ENCODE results near the gene GRIN2A. TPM values are rescaled to one million over a fixed set of nuclear protein-coding genes. Genes with fewer than 3 reads are reported as not detected.

Gene GRIN2A
- total and polyA plus RNA-seq, 3 donors from 2014 or later = 7.0 to 20.3 (median 10.4) TPM

GRCh38 chr16:10178080-10178479, 4.1 kb downstream of the GRIN2A start:
- no peak for DNase-seq
- Histone ChIP-seq H3K4me3 (no peak overlapping the region), H3K27ac (no peak overlapping the region), H3K4me1 (peaks cover 4% of the 10 kb centered on the region), H3K9me3 (no peaks in the 10 kb centered on the region), H3K36me3 (ENCODE audit: low read depth, missing control alignments) (no peaks in the 10 kb centered on the region), H3K27me3 (no peaks in the 10 kb centered on the region)
- intact Hi-C loops (cut with DNase I; ENCODE audit: low total_unique reads) = no loop called here
- 92 to 97% methylated on average over 2 of the region's 2 CpGs for WGBS, 2 donors
- no peak for TF ChIP-seq POLR2A (IDR thresholded peaks at IDR 0.05)
- TF ChIP-seq, protein P1, sequence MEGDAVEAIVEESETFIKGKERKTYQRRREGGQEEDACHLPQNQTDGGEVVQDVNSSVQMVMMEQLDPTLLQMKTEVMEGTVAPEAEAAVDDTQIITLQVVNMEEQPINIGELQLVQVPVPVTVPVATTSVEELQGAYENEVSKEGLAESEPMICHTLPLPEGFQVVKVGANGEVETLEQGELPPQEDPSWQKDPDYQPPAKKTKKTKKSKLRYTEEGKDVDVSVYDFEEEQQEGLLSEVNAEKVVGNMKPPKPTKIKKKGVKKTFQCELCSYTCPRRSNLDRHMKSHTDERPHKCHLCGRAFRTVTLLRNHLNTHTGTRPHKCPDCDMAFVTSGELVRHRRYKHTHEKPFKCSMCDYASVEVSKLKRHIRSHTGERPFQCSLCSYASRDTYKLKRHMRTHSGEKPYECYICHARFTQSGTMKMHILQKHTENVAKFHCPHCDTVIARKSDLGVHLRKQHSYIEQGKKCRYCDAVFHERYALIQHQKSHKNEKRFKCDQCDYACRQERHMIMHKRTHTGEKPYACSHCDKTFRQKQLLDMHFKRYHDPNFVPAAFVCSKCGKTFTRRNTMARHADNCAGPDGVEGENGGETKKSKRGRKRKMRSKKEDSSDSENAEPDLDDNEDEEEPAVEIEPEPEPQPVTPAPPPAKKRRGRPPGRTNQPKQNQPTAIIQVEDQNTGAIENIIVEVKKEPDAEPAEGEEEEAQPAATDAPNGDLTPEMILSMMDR (IDR thresholded peaks at IDR 0.05) = no peak

DNA sequence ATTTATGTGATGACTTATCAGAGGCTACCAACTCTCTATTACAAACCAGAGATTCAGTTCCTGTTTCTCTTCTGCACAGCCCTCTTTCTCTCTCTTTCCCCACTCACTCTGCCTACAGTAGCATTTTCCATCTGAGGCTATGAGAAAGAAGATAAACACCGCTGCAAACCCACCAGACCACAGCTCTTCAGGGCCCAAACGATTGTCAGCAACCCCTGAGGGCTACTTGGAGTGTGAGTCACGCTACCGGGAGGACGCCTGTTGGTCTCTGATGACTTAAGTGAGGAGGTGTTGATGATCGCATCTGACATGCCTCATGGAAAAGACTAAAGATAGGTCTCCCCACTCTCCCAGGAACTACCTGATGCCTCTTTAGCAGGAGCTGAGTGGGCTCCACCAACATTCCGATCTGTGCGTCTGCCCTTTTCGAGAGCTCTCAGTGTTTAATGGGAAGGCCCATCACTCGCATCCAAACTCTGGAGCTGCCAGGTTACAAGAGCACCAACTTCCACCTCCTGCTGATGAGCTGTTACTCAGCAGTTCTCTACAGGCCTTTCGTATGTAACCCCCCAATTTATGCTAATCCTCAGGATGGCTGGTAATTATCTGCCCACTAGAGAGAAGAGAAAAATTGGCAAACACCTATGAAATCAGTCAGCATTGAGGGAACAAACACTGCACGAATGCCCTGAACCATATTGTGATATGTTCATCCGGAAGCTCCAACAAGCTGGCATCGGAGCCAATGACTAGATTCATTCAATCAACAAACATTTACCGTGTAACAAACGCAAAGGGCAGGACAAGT, 9.2 kb downstream of the GRIN2A start:
- Histone ChIP-seq H3K27me3 (no peaks in the 10 kb centered on the region), H3K4me3 (no peak overlapping the region), H3K36me3 (ENCODE audit: low read depth, missing control alignments) (no peaks in the 10 kb centered on the region), H3K27ac (no peak overlapping the region), H3K9me3 (no peaks in the 10 kb centered on the region), H3K4me1 (no peaks in the 10 kb centered on the region)
- 90 to 91% methylated on average over 16 of the region's 16 CpGs for WGBS, 2 donors
- TF ChIP-seq, protein P1 (IDR thresholded peaks at IDR 0.05) = no peak
- TF ChIP-seq POLR2A (IDR thresholded peaks at IDR 0.05) = no peak
- intact Hi-C loops (cut with DNase I; ENCODE audit: low total_unique reads) = no loop called here
- DNase-seq = no peak

DNA sequence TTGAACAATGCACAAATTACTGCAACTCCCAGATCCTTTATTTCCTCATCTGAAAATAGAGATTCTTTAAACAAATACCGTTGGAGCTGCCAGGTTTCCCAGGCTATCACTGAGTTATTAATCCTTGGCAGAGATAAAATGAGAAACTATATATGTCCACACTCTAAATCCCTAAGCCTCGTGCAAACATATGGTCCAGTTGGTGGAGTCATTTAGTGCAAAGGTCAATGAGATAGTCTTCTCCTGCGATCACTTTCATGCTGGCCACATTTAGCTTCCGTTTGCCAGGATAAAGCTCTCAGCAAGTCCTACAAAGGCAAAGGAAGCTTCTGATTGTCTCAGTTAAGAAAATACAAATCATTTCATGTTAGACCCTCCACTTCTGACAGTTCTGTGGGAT, 11.0 kb downstream of the GRIN2A start:
- WGBS, 2 donors = 45 to 50% methylated on average over 4 of the region's 4 CpGs
- intact Hi-C loops (cut with DNase I; ENCODE audit: low total_unique reads) = no loop called here
- H3K9me3 ChIP-seq = no peaks in the 10 kb centered on the region
- no peaks in the 10 kb centered on the region for H3K36me3 ChIP-seq (ENCODE audit: low read depth, missing control alignments)
- no peak overlapping the region for H3K27ac ChIP-seq
- TF ChIP-seq, protein P1 (IDR thresholded peaks at IDR 0.05) = no peak
- no peak overlapping the region for H3K4me3 ChIP-seq
- H3K4me1 ChIP-seq = no peaks in the 10 kb centered on the region
- H3K27me3 ChIP-seq = no peaks in the 10 kb centered on the region
- no peak for DNase-seq

GRCh38 chr16:10169904-10170410, 12.3 kb downstream of the GRIN2A start:
- intact Hi-C loops (cut with DNase I; ENCODE audit: low total_unique reads) = no loop called here
- Histone ChIP-seq H3K27ac (no peak overlapping the region), H3K4me3 (no peak overlapping the region), H3K36me3 (ENCODE audit: low read depth, missing control alignments) (no peaks in the 10 kb centered on the region), H3K27me3 (no peaks in the 10 kb centered on the region), H3K4me1 (no peaks in the 10 kb centered on the region), H3K9me3 (no peaks in the 10 kb centered on the region)
- no peak for DNase-seq
- WGBS, 2 donors = 77 to 97% methylated on average over 2 of the region's 2 CpGs
- no peak for TF ChIP-seq POLR2A (IDR thresholded peaks at IDR 0.05)
- TF ChIP-seq, protein P1 (IDR thresholded peaks at IDR 0.05) = no peak

GRCh38 chr16:10169031-10169430, 13.2 kb downstream of the GRIN2A start:
- no peak for DNase-seq
- no peak overlapping the region for H3K4me3 ChIP-seq
- H3K4me1 ChIP-seq = no peaks in the 10 kb centered on the region
- H3K9me3 ChIP-seq = no peaks in the 10 kb centered on the region
- 95 to 97% methylated on average over 3 of the region's 3 CpGs for WGBS, 2 donors
- TF ChIP-seq POLR2A (IDR thresholded peaks at IDR 0.05) = no peak
- TF ChIP-seq, protein P1 (IDR thresholded peaks at IDR 0.05) = no peak
- no peaks in the 10 kb centered on the region for H3K36me3 ChIP-seq (ENCODE audit: low read depth, missing control alignments)
- no peaks in the 10 kb centered on the region for H3K27me3 ChIP-seq
- intact Hi-C loops (cut with DNase I; ENCODE audit: low total_unique reads) = no loop called here
- no peak overlapping the region for H3K27ac ChIP-seq
